ENCODE results near the gene HOXB13.

The HOXB13 gene

GRCh38 chr17:48731355-48731754 is 2.8 kb upstream of the HOXB13 start:
- Mint-ChIP-seq H3K27me3 (ENCODE audit: low read depth, poor library complexity) (peaks cover 100% of the 10 kb centered on the region), H3K36me3 (ENCODE audit: low read depth) (no peaks in the 10 kb centered on the region), H3K4me3 (no peak overlapping the region), H3K9me3 (peaks cover 1% of the 10 kb centered on the region), H3K27ac (no peak overlapping the region), H3K4me1 (peaks cover 44% of the 10 kb centered on the region)
- TF ChIP-seq, protein P1, sequence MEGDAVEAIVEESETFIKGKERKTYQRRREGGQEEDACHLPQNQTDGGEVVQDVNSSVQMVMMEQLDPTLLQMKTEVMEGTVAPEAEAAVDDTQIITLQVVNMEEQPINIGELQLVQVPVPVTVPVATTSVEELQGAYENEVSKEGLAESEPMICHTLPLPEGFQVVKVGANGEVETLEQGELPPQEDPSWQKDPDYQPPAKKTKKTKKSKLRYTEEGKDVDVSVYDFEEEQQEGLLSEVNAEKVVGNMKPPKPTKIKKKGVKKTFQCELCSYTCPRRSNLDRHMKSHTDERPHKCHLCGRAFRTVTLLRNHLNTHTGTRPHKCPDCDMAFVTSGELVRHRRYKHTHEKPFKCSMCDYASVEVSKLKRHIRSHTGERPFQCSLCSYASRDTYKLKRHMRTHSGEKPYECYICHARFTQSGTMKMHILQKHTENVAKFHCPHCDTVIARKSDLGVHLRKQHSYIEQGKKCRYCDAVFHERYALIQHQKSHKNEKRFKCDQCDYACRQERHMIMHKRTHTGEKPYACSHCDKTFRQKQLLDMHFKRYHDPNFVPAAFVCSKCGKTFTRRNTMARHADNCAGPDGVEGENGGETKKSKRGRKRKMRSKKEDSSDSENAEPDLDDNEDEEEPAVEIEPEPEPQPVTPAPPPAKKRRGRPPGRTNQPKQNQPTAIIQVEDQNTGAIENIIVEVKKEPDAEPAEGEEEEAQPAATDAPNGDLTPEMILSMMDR (IDR thresholded peaks at IDR 0.05) = no peak
- no peak for DNase-seq

DNA sequence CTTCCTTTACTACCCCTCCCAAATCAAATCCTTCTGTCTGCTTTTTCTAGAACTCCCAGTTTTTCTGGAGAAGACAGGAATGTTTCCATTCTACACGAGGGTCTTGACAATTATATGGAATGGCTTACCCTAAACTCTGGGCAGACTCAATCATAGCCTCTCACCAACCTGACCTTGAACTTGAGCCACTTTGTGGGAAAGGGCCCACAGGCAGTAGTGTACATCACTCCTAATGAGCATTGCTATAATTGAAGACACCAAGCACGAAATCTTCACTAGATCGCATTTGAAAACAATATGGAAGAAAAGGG is 1.6 kb upstream of the HOXB13 start:
- no peak overlapping the region for H3K4me3 Mint-ChIP-seq
- peaks cover 50% of the 10 kb centered on the region for H3K4me1 Mint-ChIP-seq
- peaks cover 100% of the 10 kb centered on the region for H3K27me3 Mint-ChIP-seq (ENCODE audit: low read depth, poor library complexity)
- TF ChIP-seq, protein P1 (IDR thresholded peaks at IDR 0.05) = no peak
- no peaks in the 10 kb centered on the region for H3K9me3 Mint-ChIP-seq
- DNase-seq = no peak
- peak overlapping the region; percentile 39 for H3K27ac Mint-ChIP-seq
- H3K36me3 Mint-ChIP-seq (ENCODE audit: low read depth) = no peaks in the 10 kb centered on the region

DNA sequence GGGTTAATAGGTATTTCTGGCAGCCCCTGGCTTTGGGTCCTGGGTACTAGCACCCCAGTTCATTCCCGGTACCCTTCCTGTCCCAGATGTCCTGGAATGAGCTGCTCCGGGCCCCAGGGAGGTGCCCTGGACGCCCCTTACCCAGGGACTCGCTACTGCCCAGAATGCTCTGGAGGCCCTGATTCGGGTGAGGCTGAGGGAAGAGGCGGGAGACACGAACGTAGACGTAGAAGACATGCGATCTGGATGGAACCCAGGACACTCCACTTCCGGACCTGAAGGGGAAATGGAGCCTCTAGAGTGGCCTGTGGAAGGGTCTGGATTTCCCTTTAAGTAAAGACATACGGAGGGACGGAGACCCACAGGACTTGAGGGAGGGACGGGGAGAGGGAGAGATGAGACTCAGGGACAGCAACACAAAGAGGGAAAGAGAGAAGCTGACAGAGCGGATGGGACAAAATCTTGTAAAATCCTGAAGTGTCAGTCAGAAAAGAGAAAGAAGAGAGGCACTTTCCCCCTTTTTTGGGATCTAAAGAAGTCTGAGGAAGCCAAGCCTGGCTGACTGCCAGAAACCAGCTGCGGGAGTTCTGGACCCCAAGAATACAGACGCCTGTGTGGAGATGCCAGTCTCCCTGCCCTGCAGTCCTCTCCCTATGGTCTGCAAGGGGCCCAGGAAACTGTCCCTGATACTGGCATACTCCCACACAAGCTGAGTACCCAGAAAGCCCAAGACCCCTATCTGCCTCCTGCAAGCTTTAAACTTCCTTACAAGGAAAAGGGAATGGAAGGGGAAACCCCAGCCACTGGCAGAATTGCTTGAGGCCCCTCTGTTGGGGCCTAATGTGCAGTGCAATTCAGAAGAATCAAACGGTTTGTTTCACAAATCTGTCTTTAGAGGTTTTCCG is 1.0 kb upstream of the HOXB13 start:
- Mint-ChIP-seq H3K4me1 (peaks cover 47% of the 10 kb centered on the region), H3K27ac (no peak overlapping the region), H3K27me3 (ENCODE audit: low read depth, poor library complexity) (peaks cover 100% of the 10 kb centered on the region), H3K9me3 (no peaks in the 10 kb centered on the region), H3K36me3 (ENCODE audit: low read depth) (no peaks in the 10 kb centered on the region), H3K4me3 (peak overlapping the region; percentile 81)
- TF ChIP-seq, protein P1 (IDR thresholded peaks at IDR 0.05) = no peak
- no peak for DNase-seq

DNA sequence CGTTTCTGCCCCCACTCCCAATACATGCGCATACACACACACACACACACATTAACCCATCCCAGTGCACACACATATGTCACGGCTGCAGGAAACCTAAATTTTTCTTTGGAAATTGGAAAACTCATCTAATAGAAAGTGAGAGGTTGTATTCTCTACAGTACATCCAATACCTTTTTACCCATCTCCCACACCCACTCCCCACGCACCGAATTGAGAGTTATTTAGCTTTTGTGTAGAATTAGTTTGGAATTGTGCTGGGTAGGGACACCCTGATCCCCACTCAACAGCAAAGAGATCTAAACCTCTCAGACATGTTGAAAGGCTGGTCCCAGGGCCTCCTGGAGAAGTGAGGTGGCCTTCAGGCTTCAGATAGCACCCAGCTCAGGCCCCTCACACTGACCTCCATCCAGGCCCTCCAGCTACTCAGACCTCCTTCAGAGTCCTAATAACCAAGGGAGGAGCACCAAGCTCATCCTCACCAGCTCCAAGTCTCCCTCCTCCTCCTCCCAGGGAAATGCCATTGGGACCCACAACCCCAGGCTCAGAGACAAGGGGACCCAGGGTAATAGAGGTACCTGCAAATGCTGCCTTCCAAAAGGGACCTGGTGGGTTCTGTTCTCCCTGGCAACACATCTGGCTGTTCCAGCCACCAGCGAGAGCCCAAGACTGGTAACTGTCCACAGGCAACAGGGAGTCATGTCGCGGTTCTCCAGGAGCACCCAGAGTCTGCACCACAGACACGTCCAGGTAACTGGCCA is 955 bp downstream of the HOXB13 start:
- TF ChIP-seq, protein P1 (IDR thresholded peaks at IDR 0.05) = no peak
- no peaks in the 10 kb centered on the region for H3K36me3 Mint-ChIP-seq (ENCODE audit: low read depth)
- H3K4me1 Mint-ChIP-seq = peaks cover 49% of the 10 kb centered on the region
- peaks cover 100% of the 10 kb centered on the region for H3K27me3 Mint-ChIP-seq (ENCODE audit: low read depth, poor library complexity)
- H3K4me3 Mint-ChIP-seq = peak overlapping the region; percentile 81
- DNase-seq = no peak
- no peak overlapping the region for H3K27ac Mint-ChIP-seq
- no peaks in the 10 kb centered on the region for H3K9me3 Mint-ChIP-seq

DNA sequence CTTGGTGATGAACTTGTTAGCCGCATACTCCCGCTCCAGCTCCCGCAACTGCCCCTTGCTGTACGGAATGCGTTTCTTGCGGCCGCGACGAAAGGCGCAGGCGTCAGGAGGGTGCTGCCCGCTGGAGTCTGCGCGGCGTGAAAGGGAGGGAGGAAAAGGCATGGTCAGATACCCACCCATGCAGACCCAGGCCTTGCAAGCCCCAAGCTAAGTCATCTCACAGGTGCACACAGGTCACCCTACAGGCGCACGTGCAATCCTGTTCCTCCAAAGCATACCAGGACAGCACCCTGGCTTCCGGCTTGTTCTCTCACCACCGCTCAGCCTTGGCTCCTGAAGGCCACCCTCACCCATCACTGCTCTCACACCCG is 1.6 kb downstream of the HOXB13 start:
- DNase-seq = no peak
- Mint-ChIP-seq H3K4me3 (no peak overlapping the region), H3K27ac (no peak overlapping the region), H3K4me1 (peaks cover 49% of the 10 kb centered on the region), H3K27me3 (ENCODE audit: low read depth, poor library complexity) (peaks cover 100% of the 10 kb centered on the region), H3K9me3 (no peaks in the 10 kb centered on the region), H3K36me3 (ENCODE audit: low read depth) (no peaks in the 10 kb centered on the region)
- TF ChIP-seq, protein P1 (IDR thresholded peaks at IDR 0.05) = no peak

Measured in nephron progenitor cell (in vitro differentiated cells).